Common myeloid progenitor, CD34-positive (primary cell): Measurements from ENCODE around the gene CD83.

ENCODE experiments used
- CTCF ChIA-PET: fragments of 350-600 bp; sonication (Branson Sonifier 250); formaldehyde crosslinking; loops from one replicate; lab custom pipeline; 2021; ENCODE audit warnings: antibody characterized with exemption; lab: Charles Lee
- POLR2A ChIA-PET: fragments of 350-600 bp; sonication (Branson Sonifier 250); formaldehyde crosslinking; loops from one replicate; lab custom pipeline; 2021; ENCODE audit warnings: antibody characterized with exemption; lab: Charles Lee
- DNase-seq, 3 donors: peaks; one replicate each; pipeline versions ENCODE4 v3.0.0 to v3.0.0-alpha.2; 2013
- H3K27ac ChIP-seq, 2 experiments: 1 replicate in 1 of 2; 2 replicates in 1 of 2; pipeline ENCODE4 v1.7.0; 2013; ENCODE audit warnings: inconsistent platforms in 2 of 2, low read length in 2 of 2, mild to moderate bottlenecking in 2 of 2, low read depth in 1 of 2, moderate library complexity in 1 of 2; ENCODE audit not compliant: severe bottlenecking in 2 of 2, insufficient read depth in 1 of 2, poor library complexity in 1 of 2
- H3K27me3 ChIP-seq, 5 experiments: replicated peaks in 2 of 5; 1 replicate in 3 of 5; 2 replicates in 2 of 5; pipeline versions ENCODE4 v1.6.1 to v1.7.0; 2013; ENCODE audit warnings: low read length in 4 of 5, mild to moderate bottlenecking in 2 of 5, moderate library complexity in 2 of 5, inconsistent platforms in 1 of 5; ENCODE audit not compliant: insufficient read depth in 5 of 5, control insufficient read depth in 4 of 5
- H3K36me3 ChIP-seq, 4 experiments: 1 replicate in 2 of 4; 2 replicates in 2 of 4; pipeline versions ENCODE4 v1.6.1 to v1.7.0; 2013; ENCODE audit warnings: low read length in 3 of 4, control low read depth in 1 of 4, mild to moderate bottlenecking in 1 of 4; ENCODE audit not compliant: control insufficient read depth in 4 of 4, insufficient read depth in 4 of 4
- H3K4me1 ChIP-seq, 4 experiments: 1 replicate in 3 of 4; 2 replicates in 1 of 4; pipeline versions ENCODE4 v1.6.1 to v1.7.1; 2013; ENCODE audit warnings: low read length in 3 of 4, mild to moderate bottlenecking in 3 of 4, control low read depth in 1 of 4, inconsistent platforms in 1 of 4, moderate library complexity in 1 of 4; ENCODE audit not compliant: control insufficient read depth in 4 of 4, insufficient read depth in 4 of 4; ENCODE audit errors: control extremely low read depth in 1 of 4
- H3K4me3 ChIP-seq, 7 experiments: 1 replicate in 4 of 7; 2 replicates in 3 of 7; pipeline versions ENCODE4 v1.5.1 to v1.7.0; 2013; ENCODE audit warnings: mild to moderate bottlenecking in 7 of 7, low read length in 6 of 7, moderate library complexity in 6 of 7, inconsistent platforms in 2 of 7, low read depth in 2 of 7, control low read depth in 1 of 7; ENCODE audit not compliant: insufficient read depth in 4 of 7, control insufficient read depth in 1 of 7; ENCODE audit errors: extremely low read depth in 1 of 7
- H3K9me3 ChIP-seq, 5 experiments: 1 replicate in 4 of 5; 2 replicates in 1 of 5; pipeline versions ENCODE4 v1.6.1 to v1.7.1; 2013; ENCODE audit warnings: low read length in 4 of 5, mild to moderate bottlenecking in 2 of 5, inconsistent platforms in 1 of 5, low read depth in 1 of 5, moderate library complexity in 1 of 5; ENCODE audit not compliant: control insufficient read depth in 4 of 5, insufficient read depth in 2 of 5; ENCODE audit errors: control extremely low read depth in 1 of 5
- WGBS: methylation state at CpG from one replicate; pipeline ENCODE4 v1.1.5; 2013; ENCODE audit not compliant: insufficient coverage; 5-methylcytosine and 5-hydroxymethylcytosine counted together

CD83 gene

DNA sequence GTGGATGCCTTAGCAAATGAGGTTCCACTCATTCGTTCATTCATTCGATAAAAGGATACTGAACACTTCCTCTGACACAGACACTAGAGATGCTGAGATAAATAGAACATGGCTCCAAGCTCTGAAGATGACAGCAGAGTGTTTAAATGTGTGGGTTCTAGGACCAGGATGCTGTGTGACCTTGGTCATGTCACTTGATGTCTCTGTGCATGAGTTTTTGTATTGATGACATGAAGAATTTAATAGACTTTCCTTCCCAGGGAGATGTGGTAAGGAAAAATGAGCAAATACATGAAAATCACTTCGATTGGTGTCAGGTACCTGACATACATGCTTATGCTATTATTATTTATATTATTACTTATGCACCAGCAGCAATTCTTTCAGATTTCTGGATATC is 34.3 kb upstream of the CD83 start:
- Histone ChIP-seq H3K9me3 (no peaks in the 10 kb centered on the region), H3K4me3 (no peak overlapping the region), H3K36me3 (no peaks in the 10 kb centered on the region), H3K4me1 (no peaks in the 10 kb centered on the region), H3K27me3 (no peaks in the 10 kb centered on the region), H3K27ac (no peak overlapping the region)
- DNase-seq, result no peak
- POLR2A ChIA-PET, result no interaction called here
- CTCF ChIA-PET, result interaction anchor here (1.0 kb wide), 1 partner anchor 18 kb away, joined by 3 read pairs; no protein-coding TSS in a partner anchor
- 93% methylated on average over 2 of the region's 3 CpGs for WGBS

DNA sequence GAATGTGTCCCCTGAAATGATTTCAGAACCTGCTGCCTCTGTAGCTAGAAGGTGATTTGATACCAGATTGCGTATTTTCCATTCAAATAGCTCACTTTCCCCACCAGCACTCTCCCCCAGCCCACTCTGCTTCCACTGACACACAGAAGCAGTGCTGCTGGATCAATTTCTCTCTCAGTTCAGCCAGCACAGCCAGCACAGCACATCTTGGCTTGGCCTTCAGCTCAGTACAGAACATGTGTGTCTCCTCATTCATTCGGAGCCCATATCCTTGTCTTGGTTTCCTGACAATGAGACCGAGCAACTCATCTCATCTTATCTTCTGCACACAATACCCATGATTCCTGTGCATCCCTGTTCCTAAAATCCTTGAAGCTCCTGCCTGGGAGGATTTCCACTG is 33.8 kb upstream of the CD83 start:
- DNase-seq, result no peak
- POLR2A ChIA-PET, result no interaction called here
- Histone ChIP-seq H3K36me3 (no peaks in the 10 kb centered on the region), H3K27ac (no peak overlapping the region), H3K9me3 (no peaks in the 10 kb centered on the region), H3K4me1 (no peaks in the 10 kb centered on the region), H3K27me3 (no peaks in the 10 kb centered on the region), H3K4me3 (no peak overlapping the region)
- whole genome bisulfite sequencing, result 100% methylated on average over 1 of the region's 3 CpGs
- CTCF ChIA-PET, result interaction anchor here (1.0 kb wide), 1 partner anchor 19 kb away, joined by 3 read pairs; no protein-coding TSS in a partner anchor

DNA sequence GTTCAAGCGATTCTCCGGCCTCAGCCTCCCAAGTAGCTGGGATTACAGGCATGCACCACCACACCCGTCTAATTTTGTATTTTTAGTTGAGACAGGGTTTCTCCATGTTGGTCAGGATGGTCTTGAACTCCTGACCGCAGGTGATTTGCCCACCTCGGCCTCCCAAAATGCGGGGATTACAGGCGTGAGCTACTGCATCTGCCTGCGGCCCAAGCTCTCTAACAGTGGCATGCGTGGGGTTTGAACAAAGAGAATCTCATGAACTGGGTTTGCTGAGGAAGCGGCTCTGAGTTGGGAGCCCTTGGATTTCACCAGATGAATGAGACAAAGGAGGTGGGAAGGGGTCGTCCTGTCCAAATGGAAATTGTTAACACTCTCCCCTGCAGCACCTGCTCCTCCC is 33.2 kb upstream of the CD83 start:
- no peak for DNase-seq
- POLR2A ChIA-PET, result no interaction called here
- no peak overlapping the region for H3K27ac ChIP-seq
- H3K36me3 ChIP-seq, result no peaks in the 10 kb centered on the region
- H3K4me3 ChIP-seq, result no peak overlapping the region
- H3K9me3 ChIP-seq, result no peaks in the 10 kb centered on the region
- no peaks in the 10 kb centered on the region for H3K4me1 ChIP-seq
- no peaks in the 10 kb centered on the region for H3K27me3 ChIP-seq
- CTCF ChIA-PET, result interaction anchor here (0.6 to 1.0 kb wide), 2 partner anchors 19 to 35 kb away, joined by 3 read pairs; no protein-coding TSS in a partner anchor
- 100% methylated on average over 8 of the region's 11 CpGs for WGBS

DNA sequence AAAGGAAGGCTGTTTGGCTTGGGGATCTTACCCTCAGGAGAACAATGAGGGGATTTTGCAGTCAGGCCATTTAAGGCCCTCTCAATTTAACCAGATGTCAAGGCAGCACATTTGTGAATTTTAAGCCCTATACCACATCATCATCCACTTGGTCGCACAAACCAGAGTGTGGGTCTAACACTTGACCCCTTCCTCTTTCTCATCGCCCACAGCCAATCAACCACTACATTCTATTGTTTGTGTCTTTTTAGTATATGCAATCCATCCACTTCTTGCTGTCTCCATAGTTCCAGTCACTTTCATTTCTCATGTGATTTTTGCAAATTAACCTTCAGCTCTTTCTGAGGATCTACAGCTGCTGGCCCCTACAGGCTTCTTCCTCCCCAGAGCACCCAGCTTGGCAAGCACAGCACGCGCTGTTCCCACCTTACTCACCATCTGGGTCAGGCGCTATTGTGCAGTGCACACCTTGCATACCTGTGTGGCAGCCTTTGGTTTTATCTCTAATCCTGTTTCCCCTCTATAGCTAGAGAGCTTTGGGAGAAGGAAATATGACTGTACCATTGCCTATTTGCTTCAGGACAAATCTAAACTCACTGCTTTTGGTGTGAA is 32.3 kb upstream of the CD83 start:
- H3K36me3 ChIP-seq, result no peaks in the 10 kb centered on the region
- no peak overlapping the region for H3K4me3 ChIP-seq
- DNase-seq, result no peak
- WGBS, result 88% methylated on average over 4 of the region's 5 CpGs
- no peaks in the 10 kb centered on the region for H3K4me1 ChIP-seq
- ChIA-PET CTCF (no interaction called here), POLR2A (interaction anchor here (1.2 kb wide), 1 partner anchor 12 kb away, joined by 3 read pairs; no protein-coding TSS in a partner anchor)
- H3K27ac ChIP-seq, result no peak overlapping the region
- H3K9me3 ChIP-seq, result no peaks in the 10 kb centered on the region
- no peaks in the 10 kb centered on the region for H3K27me3 ChIP-seq

DNA sequence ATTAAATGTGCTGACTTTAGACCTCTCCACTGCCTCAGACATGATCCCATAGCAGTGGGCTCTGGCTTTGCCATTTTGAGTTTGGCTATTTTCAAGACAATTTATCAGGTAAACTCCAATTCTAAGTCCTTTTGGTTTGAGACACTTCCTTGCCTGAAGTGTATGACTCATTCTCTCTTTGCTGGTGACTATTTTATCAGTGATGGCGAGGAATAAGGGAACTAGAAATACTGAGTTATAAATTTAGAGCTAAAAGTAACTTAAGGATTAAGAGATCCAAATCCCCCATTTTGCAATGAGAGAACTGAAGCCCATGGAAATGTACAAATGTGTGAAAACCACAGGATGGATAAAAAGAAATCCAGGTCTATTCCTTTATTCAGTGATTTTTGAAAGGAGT is 30.9 kb upstream of the CD83 start:
- ChIA-PET CTCF (no interaction called here), POLR2A (interaction anchor here (0.7 to 1.2 kb wide), 2 partner anchors 14 to 17 kb away, joined by 3 read pairs; no protein-coding TSS in a partner anchor)
- peak in 2 of 3 donors; percentile 60 to 63 for DNase-seq
- no peaks in the 10 kb centered on the region for H3K36me3 ChIP-seq
- no peaks in the 10 kb centered on the region for H3K27me3 ChIP-seq
- no peak overlapping the region for H3K27ac ChIP-seq
- H3K4me1 ChIP-seq, result no peaks in the 10 kb centered on the region
- WGBS, result no CpG with 5 or more reads among the region's 1 CpG
- H3K9me3 ChIP-seq, result no peaks in the 10 kb centered on the region
- H3K4me3 ChIP-seq, result no peak overlapping the region

DNA sequence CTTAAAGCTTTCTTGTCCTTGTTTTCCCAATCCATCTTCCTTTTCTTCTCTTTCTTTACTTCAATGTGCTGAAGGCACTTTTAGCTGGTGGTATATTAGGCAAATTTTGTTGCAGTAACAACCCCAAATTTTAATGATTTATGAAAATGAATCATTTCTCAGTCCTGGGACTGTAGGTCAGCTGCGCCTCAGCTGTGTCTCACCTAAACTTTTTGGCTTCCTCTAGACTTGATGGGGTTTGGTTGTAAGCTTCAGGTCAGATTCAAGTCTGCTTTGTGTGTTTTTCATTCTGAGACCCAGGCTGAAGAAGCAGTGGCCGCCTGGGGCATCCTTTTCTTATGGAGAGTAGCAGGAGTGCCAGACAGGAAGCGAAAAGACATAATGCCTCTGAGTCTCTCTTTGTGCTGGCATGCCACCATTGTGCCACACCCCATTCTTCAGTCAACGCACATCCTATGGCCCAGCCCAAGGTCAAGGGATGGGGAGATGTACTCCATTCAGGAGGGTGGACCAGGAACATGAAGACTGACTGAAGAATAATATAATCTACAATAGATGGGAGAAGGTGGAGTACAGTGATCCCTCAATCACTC is 28.9 kb upstream of the CD83 start:
- H3K9me3 ChIP-seq, result no peaks in the 10 kb centered on the region
- H3K36me3 ChIP-seq, result no peaks in the 10 kb centered on the region
- H3K27ac ChIP-seq, result no peak overlapping the region
- H3K27me3 ChIP-seq, result no peaks in the 10 kb centered on the region
- ChIA-PET POLR2A (interaction anchor here (0.6 kb wide), 1 partner anchor 1182 kb away, joined by 3 read pairs; no protein-coding TSS in a partner anchor), CTCF (interaction anchor here (1.5 kb wide), 1 partner anchor 22 kb away, joined by 6 read pairs; no protein-coding TSS in a partner anchor)
- no peak for DNase-seq
- no peak overlapping the region for H3K4me3 ChIP-seq
- WGBS, result 100% methylated on average over 1 of the region's 4 CpGs
- H3K4me1 ChIP-seq, result no peaks in the 10 kb centered on the region

DNA sequence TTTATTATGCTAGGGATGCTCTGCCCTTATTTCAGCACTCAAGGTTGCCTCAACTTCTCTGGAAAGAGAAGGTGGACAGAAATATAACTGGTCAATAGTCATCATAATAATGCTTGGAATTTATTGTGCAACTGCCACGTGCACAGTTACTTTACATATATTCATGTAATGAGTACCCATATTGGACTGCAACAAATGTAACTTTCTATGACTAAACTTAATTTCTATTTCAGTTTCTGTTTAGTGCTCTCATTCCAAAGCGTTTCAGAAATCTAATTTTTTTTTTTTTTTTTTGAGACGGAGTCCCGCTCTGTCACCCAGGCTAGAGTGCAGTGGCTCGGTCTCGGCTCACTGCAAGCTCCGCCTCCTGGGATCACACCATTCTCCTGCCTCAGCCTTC is 28.3 kb upstream of the CD83 start:
- POLR2A ChIA-PET, result no interaction called here
- CTCF ChIA-PET, result no interaction called here
- WGBS, result 100% methylated on average over 1 of the region's 7 CpGs
- Histone ChIP-seq H3K4me1 (peaks cover 0 to 3% (median 0%) of the 10 kb centered on the region in 4 experiments), H3K4me3 (no peak overlapping the region), H3K36me3 (no peaks in the 10 kb centered on the region), H3K9me3 (no peaks in the 10 kb centered on the region), H3K27me3 (no peaks in the 10 kb centered on the region), H3K27ac (no peak overlapping the region)
- no peak for DNase-seq
